Skeletal muscle cell (primary cell): ENCODE measurements around the gene MICU2.

ENCODE experiments used
- DNase-seq: peaks from one replicate; pipeline ENCODE4 v3.0.0-alpha.2; 2010; ENCODE audit warnings: low read depth
- H3K4me3 ChIP-seq: 2 replicates; pipeline ENCODE4 v1.5.1; 2011; ENCODE audit warnings: low read depth, mild to moderate bottlenecking, control low read depth, low read length, moderate library complexity

The MICU2 gene

GRCh38 chr13:21453387-21454081 lies 150.4 kb downstream of the MICU2 start:
- DNase-seq: no peak
- H3K4me3 ChIP-seq: no peak overlapping the region

- DNase-seq: no peak
- H3K4me3 ChIP-seq: no peak overlapping the region
These were observed 153.0 kb downstream of the MICU2 start for GRCh38 chr13:21450936-21451335.

DNA sequence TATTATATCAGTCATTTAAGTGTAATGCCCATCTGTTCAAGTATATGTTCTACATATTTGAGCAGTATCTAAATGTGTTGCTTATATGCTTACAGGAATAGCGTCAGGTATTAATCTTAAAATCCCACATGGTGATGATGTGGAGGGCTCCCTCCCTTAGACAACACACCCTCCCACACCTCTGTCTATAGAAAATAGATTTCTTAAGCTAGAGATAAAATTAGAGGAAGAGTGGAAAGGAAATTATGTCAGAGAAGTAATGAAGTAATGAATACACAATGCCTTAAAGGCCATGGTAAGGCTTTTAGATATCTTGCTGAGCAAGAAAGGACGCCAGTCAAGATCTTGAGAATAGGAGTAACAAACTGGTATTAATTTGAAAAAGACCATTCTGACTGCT lies 157.3 kb downstream of the MICU2 start:
- H3K4me3 ChIP-seq: no peak overlapping the region
- no peak for DNase-seq

GRCh38 chr13:21445759-21446158 lies 158.2 kb downstream of the MICU2 start:
- DNase-seq: no peak
- H3K4me3 ChIP-seq: no peak overlapping the region

GRCh38 chr13:21443171-21443570 lies 160.8 kb downstream of the MICU2 start:
- DNase-seq: no peak
- H3K4me3 ChIP-seq: no peak overlapping the region
